Epithelial cell of esophagus (primary cell): Measurements from ENCODE around the gene POU5F2.

Experiments
- DNase-seq: peaks from one replicate; pipeline ENCODE4 v3.0.0; 2010; ENCODE audit warnings: low read depth
- H3K4me3 ChIP-seq: 2 replicates; pipeline ENCODE4 v1.5.1; 2011; ENCODE audit warnings: mild to moderate bottlenecking, low read length, control low read depth
- CTCF ChIP-seq: IDR thresholded peaks from 2 replicates; pipeline ENCODE4 v1.5.1; 2011; ENCODE audit warnings: low read depth, mild to moderate bottlenecking, low read length, control low read depth, inconsistent platforms; ENCODE audit not compliant: insufficient read depth; ENCODE audit errors: missing control alignments

POU5F2 gene

GRCh38 chr5:93704996-93705395 lies 36.4 kb downstream of the POU5F2 start:
- DNase-seq, result no peak
- TF ChIP-seq CTCF, result no peak
- H3K4me3 ChIP-seq, result no peak overlapping the region

DNA sequence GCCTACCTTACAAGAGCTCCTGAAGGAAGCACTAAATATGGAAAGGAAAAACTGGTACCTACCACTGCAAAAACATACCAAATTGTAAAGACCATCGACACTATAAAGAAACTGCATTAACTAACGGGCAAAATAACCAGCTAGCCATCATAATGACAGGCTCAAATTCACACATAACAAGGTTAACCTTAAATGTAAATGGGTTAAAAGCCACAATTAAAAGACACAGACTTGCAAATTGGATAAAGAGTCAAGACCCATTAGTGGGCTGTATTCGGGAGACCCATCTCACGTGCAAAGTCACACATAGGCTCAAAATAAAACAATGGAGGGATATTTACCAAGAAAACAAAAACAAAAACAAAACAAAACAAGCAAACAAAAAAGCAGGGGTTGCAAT lies 49.4 kb downstream of the POU5F2 start:
- DNase-seq, result no peak
- H3K4me3 ChIP-seq, result no peak overlapping the region
- no peak for TF ChIP-seq CTCF
